CD14-positive monocyte (primary cell): ENCODE measurements around the gene CHCHD10. TPM values are rescaled to one million over a fixed set of nuclear protein-coding genes. Genes with fewer than 3 reads are reported as not detected.

Experiments
- DNase-seq, 3 donors: peaks; one replicate each; pipeline ENCODE4 v3.0.0-alpha.2; 2011 to 2022
- H2AFZ ChIP-seq: 2 replicates; pipeline ENCODE4 v1.6.0; 2012; ENCODE audit warnings: mild to moderate bottlenecking, low read depth, low read length, inconsistent platforms; ENCODE audit not compliant: insufficient read depth, poor library complexity, severe bottlenecking
- H3K27ac ChIP-seq, 2 donors: 1 replicate in 1 of 2; 2 replicates in 1 of 2; pipeline ENCODE4 v1.5.1; 2012 to 2013; ENCODE audit warnings: low read length in 2 of 2, control low read depth in 1 of 2, inconsistent platforms in 1 of 2, low read depth in 1 of 2, mild to moderate bottlenecking in 1 of 2
- H3K27me3 ChIP-seq, 2 donors: one replicate each; pipeline versions ENCODE4 v1.6.0 to v1.6.1; 2011 to 2013; ENCODE audit warnings: low read length in 2 of 2; ENCODE audit not compliant: control insufficient read depth in 2 of 2, insufficient read depth in 2 of 2
- H3K36me3 ChIP-seq, 2 donors: replicated peaks in 1 of 2; 1 replicate in 1 of 2; 2 replicates in 1 of 2; pipeline versions ENCODE4 v1.5.1 to v1.6.1; 2012 to 2013; ENCODE audit warnings: low read length in 2 of 2, control low read depth in 1 of 2, inconsistent platforms in 1 of 2, mild to moderate bottlenecking in 1 of 2; ENCODE audit not compliant: insufficient read depth in 2 of 2, control insufficient read depth in 1 of 2
- H3K4me1 ChIP-seq, 2 donors: 1 replicate in 1 of 2; 2 replicates in 1 of 2; pipeline versions ENCODE4 v1.5.1 to v1.6.1; 2012 to 2013; ENCODE audit warnings: low read length in 2 of 2, control low read depth in 1 of 2, inconsistent platforms in 1 of 2, mild to moderate bottlenecking in 1 of 2, moderate library complexity in 1 of 2; ENCODE audit not compliant: insufficient read depth in 2 of 2, control insufficient read depth in 1 of 2
- H3K4me2 ChIP-seq: replicated peaks from 2 replicates; pipeline ENCODE3; 2012; ENCODE audit warnings: low read length, moderate library complexity, mild to moderate bottlenecking; ENCODE audit not compliant: poor library complexity, severe bottlenecking; ENCODE audit errors: extremely low read depth
- H3K4me3 ChIP-seq, 3 experiments: fragments of 200-600 bp in 1 of 3; sonication (generic) in 1 of 3; replicated peaks in 1 of 3; 1 replicate in 2 of 3; 2 replicates in 1 of 3; pipeline ENCODE4 v1.5.1; 2011 to 2013; ENCODE audit warnings: low read length in 3 of 3, mild to moderate bottlenecking in 3 of 3, control low read depth in 2 of 3, low read depth in 2 of 3, inconsistent platforms in 1 of 3, moderate library complexity in 1 of 3
- H3K79me2 ChIP-seq: 2 replicates; pipeline ENCODE4 v1.6.0; 2012; ENCODE audit warnings: mild to moderate bottlenecking, control low read depth, inconsistent platforms, low read length, moderate library complexity; ENCODE audit not compliant: insufficient read depth
- H3K9ac ChIP-seq: 2 replicates; pipeline ENCODE4 v1.6.0; 2017; ENCODE audit warnings: low read length, mild to moderate bottlenecking; ENCODE audit not compliant: insufficient read depth, poor library complexity, severe bottlenecking
- H3K9me3 ChIP-seq, 2 donors: replicated peaks in 1 of 2; 1 replicate in 1 of 2; 2 replicates in 1 of 2; pipeline versions ENCODE4 v1.5.1 to v1.6.1; 2012 to 2013; ENCODE audit warnings: low read length in 2 of 2, control low read depth in 1 of 2; ENCODE audit not compliant: control insufficient read depth in 1 of 2, insufficient read depth in 1 of 2
- H4K20me1 ChIP-seq: 2 replicates; pipeline ENCODE4 v1.6.0; 2012; ENCODE audit warnings: mild to moderate bottlenecking, low read length, control low read depth, moderate library complexity; ENCODE audit not compliant: insufficient read depth
- H3K27ac Mint-ChIP-seq, 7 donors: one replicate each; pipeline ENCODE4 v1.8.0; 2020; ENCODE audit warnings: mild to moderate bottlenecking in 7 of 7, mixed read lengths in 7 of 7, moderate library complexity in 6 of 7, inconsistent platforms in 2 of 7
- H3K27me3 Mint-ChIP-seq, 3 donors: one replicate each; pipeline ENCODE4 v1.8.0; 2021 to 2022; ENCODE audit warnings: low read depth in 3 of 3, mild to moderate bottlenecking in 3 of 3, mixed read lengths in 3 of 3, moderate library complexity in 3 of 3, inconsistent platforms in 1 of 3
- H3K36me3 Mint-ChIP-seq, 2 donors: one replicate each; pipeline ENCODE4 v1.8.0; 2020; ENCODE audit warnings: mixed read lengths in 2 of 2, inconsistent platforms in 1 of 2, mild to moderate bottlenecking in 1 of 2
- H3K4me1 Mint-ChIP-seq: one replicate; pipeline ENCODE4 v1.8.0; 2020; ENCODE audit warnings: mild to moderate bottlenecking, mixed read lengths
- H3K4me3 Mint-ChIP-seq, 2 donors: one replicate each; pipeline ENCODE4 v1.8.0; 2020; ENCODE audit warnings: mild to moderate bottlenecking in 2 of 2, mixed read lengths in 2 of 2, moderate library complexity in 1 of 2
- H3K9me3 Mint-ChIP-seq, 7 donors: one replicate each; pipeline ENCODE4 v1.8.0; 2020 to 2022; ENCODE audit warnings: mixed read lengths in 7 of 7, mild to moderate bottlenecking in 6 of 7, moderate library complexity in 6 of 7, inconsistent platforms in 2 of 7
- CTCF ChIP-seq: fragments of 200-600 bp; IDR thresholded peaks from one replicate; pipeline ENCODE4 v1.8.0; 2022; ENCODE audit warnings: antibody characterized with exemption, mild to moderate bottlenecking
- WGBS: methylation state at CpG from one replicate; pipeline ENCODE4 v1.1.5; 2013; ENCODE audit warnings: missing lambda C conversion rate; ENCODE audit not compliant: insufficient coverage; 5-methylcytosine and 5-hydroxymethylcytosine counted together
- intact Hi-C, 2 donors: fragments of 100-400 bp; cut with micrococcal nuclease; formaldehyde crosslinking; loops; one replicate each; pipeline versions ENCODE4 v1.15.0 to v1.15.1; 2023
- polyA plus RNA-seq, 3 donors: library from polyadenylated mRNA; depleted of rRNA in 1 of 3; unstranded in 2 of 3; stranded (reverse) in 1 of 3; fragments of 300-500 nt in 2 of 3; fragments of >200 nt in 1 of 3; fragmentation: Illumina TruSeq in 2 of 3; gene quantifications; 1 replicate in 2 of 3; 2 replicates in 1 of 3; pipeline ENCODE4 v1.2.3, GENCODE V29; 2012 to 2021

Gene CHCHD10
- polyA plus RNA-seq, 3 donors: 15.3 to 46.7 (median 26.8) TPM

- H3K9me3 ChIP-seq: no peaks in the 10 kb centered on the region
- H3K9me3 Mint-ChIP-seq: peaks cover 0 to 3% (median 0%) of the 10 kb centered on the region in 7 donors
- peaks cover 43% of the 10 kb centered on the region for H4K20me1 ChIP-seq
- no peak overlapping the region for H3K4me3 Mint-ChIP-seq
- peaks cover 4% of the 10 kb centered on the region for H3K4me1 Mint-ChIP-seq
- intact Hi-C loops: no loop called here
- H3K27me3 ChIP-seq: no peaks in the 10 kb centered on the region
- H3K27ac Mint-ChIP-seq: peak overlapping the region in 1 of 7 donors; percentile 14
- no peak for TF ChIP-seq CTCF
- no peak overlapping the region for H3K4me2 ChIP-seq
- no peak overlapping the region for H3K9ac ChIP-seq
- no peak for DNase-seq
- H3K27me3 Mint-ChIP-seq: no peaks in the 10 kb centered on the region
- H3K4me3 ChIP-seq: no peak overlapping the region
- H2AFZ ChIP-seq: no peak overlapping the region
- H3K79me2 ChIP-seq: peaks cover 40% of the 10 kb centered on the region
- 96% methylated on average over 4 of the region's 8 CpGs for WGBS
- peaks cover 49 to 76% of the 10 kb centered on the region in 2 donors for H3K36me3 Mint-ChIP-seq
- no peak overlapping the region for H3K27ac ChIP-seq
- H3K4me1 ChIP-seq: peaks cover 0 to 3% of the 10 kb centered on the region in 2 donors
- H3K36me3 ChIP-seq: peaks cover 46 to 78% of the 10 kb centered on the region in 2 donors
These were observed 25.6 kb upstream of the CHCHD10 start for GRCh38 chr22:23793326-23793725.

- Histone ChIP-seq H3K79me2 (peaks cover 51% of the 10 kb centered on the region), H3K9ac (no peak overlapping the region), H2AFZ (no peak overlapping the region), H3K36me3 (peaks cover 43 to 69% of the 10 kb centered on the region in 2 donors), H3K27me3 (no peaks in the 10 kb centered on the region), H3K9me3 (no peaks in the 10 kb centered on the region), H3K4me2 (no peak overlapping the region), H3K27ac (no peak overlapping the region), H3K4me3 (no peak overlapping the region), H4K20me1 (peaks cover 54% of the 10 kb centered on the region), H3K4me1 (peaks cover 8 to 12% of the 10 kb centered on the region in 2 donors)
- Mint-ChIP-seq H3K27me3 (no peaks in the 10 kb centered on the region), H3K9me3 (peaks cover 0 to 3% (median 0%) of the 10 kb centered on the region in 7 donors), H3K4me1 (peaks cover 12% of the 10 kb centered on the region), H3K36me3 (peaks cover 43 to 65% of the 10 kb centered on the region in 2 donors), H3K4me3 (no peak overlapping the region), H3K27ac (peak overlapping the region in 1 of 7 donors; percentile 33)
- intact Hi-C loops: no loop called here
- no peak for TF ChIP-seq CTCF
- DNase-seq: no peak
- 96% methylated on average over 19 of the region's 25 CpGs for WGBS
These were observed 24.2 kb upstream of the CHCHD10 start for GRCh38 chr22:23791738-23792645.
